C4-2B (cell line): Measurements from ENCODE around the gene FGD4.
"Not testable (repeated sequence)": the region's sequence is repeated elsewhere in the genome, so short reads cannot be mapped to it uniquely, and the experiment has no call there.

Experiments
- H3K27ac ChIP-seq: fragments of 450-650 bp; 2 replicates; pipeline ENCODE4 v1.5.1; 2017
- CTCF ChIP-seq: fragments of 450-650 bp; conservative IDR thresholded peaks from 2 replicates; pipeline ENCODE4 v1.5.1; 2017; ENCODE audit warnings: mild to moderate bottlenecking
- ZFX ChIP-seq: fragments of 450-650 bp; IDR thresholded peaks from 2 replicates; pipeline ENCODE4 v1.6.1; 2017

The FGD4 gene

GRCh38 chr12:32517966-32518365 is 118.6 kb downstream of the FGD4 start:
- H3K27ac ChIP-seq, result no peak overlapping the region
- TF ChIP-seq CTCF (no peak), ZFX (no peak)

GRCh38 chr12:32519047-32519446 is 119.7 kb downstream of the FGD4 start:
- no peak overlapping the region for H3K27ac ChIP-seq
- TF ChIP-seq ZFX (no peak), CTCF (no peak)

GRCh38 chr12:32522331-32523221 is 123.2 kb downstream of the FGD4 start:
- TF ChIP-seq ZFX (no peak), CTCF (no peak)
- no peak overlapping the region for H3K27ac ChIP-seq

- H3K27ac ChIP-seq, result not testable (repeated sequence)
Measured at GRCh38 chr12:32525802-32526201, 126.4 kb downstream of the FGD4 start.

- not testable (repeated sequence) for H3K27ac ChIP-seq
Measured at GRCh38 chr12:32526343-32526742, 127.0 kb downstream of the FGD4 start.

DNA sequence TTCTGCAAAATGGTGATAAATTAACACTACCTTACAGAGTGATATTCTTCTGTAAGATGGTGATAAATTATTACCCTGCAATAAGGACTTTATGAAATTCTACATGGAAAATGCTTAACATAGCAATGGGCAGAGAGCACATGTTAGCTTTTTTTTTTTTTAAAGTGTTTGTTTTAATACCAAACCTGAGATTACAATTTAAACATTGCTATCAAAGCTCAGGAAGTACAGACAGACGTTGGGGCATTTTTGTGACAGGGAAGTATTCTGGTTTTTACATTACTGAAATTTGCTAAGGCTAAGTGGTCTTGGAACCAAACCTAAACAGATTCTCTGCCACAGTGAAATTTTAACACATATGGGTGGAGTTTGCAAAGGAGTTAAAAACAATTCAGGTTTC is 133.1 kb downstream of the FGD4 start:
- TF ChIP-seq CTCF (no peak), ZFX (no peak)
- no peak overlapping the region for H3K27ac ChIP-seq

- TF ChIP-seq CTCF, result no peak
- no peak for TF ChIP-seq ZFX
- no peak overlapping the region for H3K27ac ChIP-seq
Measured at GRCh38 chr12:32532951-32533350, 133.6 kb downstream of the FGD4 start.

- not testable (repeated sequence) for H3K27ac ChIP-seq
Measured at GRCh38 chr12:32533506-32533905, 134.1 kb downstream of the FGD4 start.

DNA sequence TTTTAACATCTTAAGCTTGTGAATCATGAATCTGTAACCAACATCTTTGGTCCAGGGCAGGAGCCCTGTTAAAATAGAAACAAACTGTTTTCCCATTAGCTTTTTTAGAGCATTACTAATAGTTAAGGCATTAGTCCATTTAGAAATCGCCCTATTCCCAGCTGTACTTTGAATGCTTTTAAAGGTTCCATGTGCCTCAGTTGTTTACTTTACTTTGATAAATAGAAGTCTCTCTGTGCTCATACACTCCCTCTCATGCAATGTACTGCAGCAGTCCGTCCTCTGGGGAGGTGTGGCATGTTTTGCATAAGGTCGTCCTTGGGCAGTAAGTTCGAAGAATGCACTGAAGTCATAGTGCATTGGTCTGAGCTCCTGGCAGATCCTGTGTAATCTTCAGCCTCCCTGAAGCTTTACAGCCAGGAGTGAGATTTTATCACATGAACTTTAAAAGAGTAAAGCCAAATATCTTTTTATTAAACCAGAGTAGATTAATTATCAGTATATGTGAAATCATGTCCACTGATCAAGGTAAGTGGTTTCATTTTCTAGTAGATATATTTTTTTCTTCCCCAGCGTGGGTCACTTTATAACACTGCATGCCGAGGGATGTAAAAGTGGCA is 134.7 kb downstream of the FGD4 start:
- TF ChIP-seq CTCF (no peak), ZFX (no peak)
- H3K27ac ChIP-seq, result no peak overlapping the region
